Dedifferentiated amniotic fluid mesenchymal stem cell (primary cell): Measurements from ENCODE around the gene IQSEC1.
A peak's percentile ranks its signal among the peaks of the same experiment; 100 is the strongest.
"Not testable (repeated sequence)": the region's sequence is repeated elsewhere in the genome, so short reads cannot be mapped to it uniquely, and the experiment has no call there.

Experiments
- DNase-seq: peaks from one replicate; pipeline ENCODE4 v3.0.0-alpha.2; 2016; ENCODE audit errors: extremely low spot score

IQSEC1 gene

GRCh38 chr3:12896063-12896985 lies 176.9 kb downstream of the IQSEC1 start:
- DNase-seq, result no peak

- DNase-seq, result no peak
Observed at GRCh38 chr3:12895391-12896062, 177.7 kb downstream of the IQSEC1 start.

- no peak for DNase-seq
Observed at GRCh38 chr3:12894629-12895028, 178.6 kb downstream of the IQSEC1 start.

- DNase-seq, result no peak
Observed at GRCh38 chr3:12893852-12894251, 179.4 kb downstream of the IQSEC1 start.

- no peak for DNase-seq
Observed at GRCh38 chr3:12893247-12893646, 180.0 kb downstream of the IQSEC1 start.

- no peak for DNase-seq
Observed at GRCh38 chr3:12892840-12893189, 180.4 kb downstream of the IQSEC1 start.

GRCh38 chr3:12891985-12892839 lies 181.0 kb downstream of the IQSEC1 start:
- peak; percentile 67 for DNase-seq

GRCh38 chr3:12891391-12891984 lies 181.7 kb downstream of the IQSEC1 start:
- no peak for DNase-seq

GRCh38 chr3:12890610-12891390 lies 182.4 kb downstream of the IQSEC1 start:
- DNase-seq, result no peak

GRCh38 chr3:12886736-12887135 lies 186.5 kb downstream of the IQSEC1 start:
- no peak for DNase-seq

GRCh38 chr3:12886106-12886679 lies 187.0 kb downstream of the IQSEC1 start:
- no peak for DNase-seq

GRCh38 chr3:12885583-12885930 lies 187.7 kb downstream of the IQSEC1 start:
- no peak for DNase-seq

- DNase-seq, result no peak
Observed at GRCh38 chr3:12884790-12885582, 188.2 kb downstream of the IQSEC1 start.

- DNase-seq, result no peak
Observed at GRCh38 chr3:12884186-12884680, 189.0 kb downstream of the IQSEC1 start.

- no peak for DNase-seq
Observed at GRCh38 chr3:12882336-12883310, 190.6 kb downstream of the IQSEC1 start.

GRCh38 chr3:12881858-12882257 lies 191.4 kb downstream of the IQSEC1 start:
- not testable (repeated sequence) for DNase-seq

GRCh38 chr3:12879191-12879815 lies 193.9 kb downstream of the IQSEC1 start:
- DNase-seq, result no peak

GRCh38 chr3:12878758-12879157 lies 194.5 kb downstream of the IQSEC1 start:
- not testable (repeated sequence) for DNase-seq
